GM18520 (cell line): ENCODE measurements around the gene PLPPR1.
"Not testable (repeated sequence)": the region's sequence is repeated elsewhere in the genome, so short reads cannot be mapped to it uniquely, and the experiment has no call there.

ENCODE experiments used
- ATAC-seq: cut with Tn5 transposase; IDR thresholded peaks from one replicate; pipeline ENCODE4 v1.9.1; 2021; ENCODE audit not compliant: unreplicated experiment

The PLPPR1 gene

DNA sequence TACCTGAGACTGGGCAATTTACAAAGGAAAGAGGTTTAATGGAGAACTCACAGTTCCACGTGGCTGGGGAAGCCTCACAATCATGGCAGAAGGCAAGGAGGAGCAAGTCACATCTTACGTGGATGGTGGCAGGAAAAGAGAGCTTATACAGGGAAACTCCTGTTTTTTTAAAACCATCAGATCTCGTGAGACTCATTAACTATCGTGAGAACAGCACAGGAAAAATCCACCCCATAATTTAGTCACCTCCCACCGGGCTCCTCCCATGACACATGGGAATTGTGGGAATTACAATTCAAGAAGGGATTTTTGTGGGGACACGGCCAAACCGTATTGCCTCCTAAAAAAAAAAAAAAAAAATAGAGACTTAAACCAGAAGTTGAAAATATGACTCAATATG lies 11.1 kb downstream of the PLPPR1 start:
- not testable (repeated sequence) for ATAC-seq

DNA sequence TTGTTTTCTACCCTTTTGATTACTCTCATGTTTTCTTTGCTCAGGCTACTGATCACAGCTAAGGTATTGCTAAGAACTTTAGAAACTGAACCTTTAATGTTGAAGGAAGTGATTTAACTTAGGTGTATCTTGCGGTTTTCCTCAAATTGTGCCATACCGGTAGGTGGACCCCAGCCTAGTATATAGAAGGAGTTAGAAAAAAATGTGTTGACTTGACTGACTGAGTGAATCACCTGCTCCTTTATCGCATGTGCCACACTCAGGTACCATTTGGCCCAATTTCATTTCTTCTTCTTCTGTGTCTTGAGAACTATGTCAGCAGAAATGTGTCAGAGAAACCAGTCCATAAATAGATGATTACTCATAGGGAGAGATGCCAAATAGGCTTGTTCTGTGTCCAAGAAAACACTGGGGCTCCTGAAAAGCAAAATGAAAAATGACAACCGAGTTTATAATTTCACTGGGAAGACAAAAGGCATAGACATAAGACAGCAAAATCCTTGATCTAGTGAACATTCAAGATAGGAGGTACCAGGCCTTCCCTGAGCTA lies 19.4 kb downstream of the PLPPR1 start:
- ATAC-seq: no peak

DNA sequence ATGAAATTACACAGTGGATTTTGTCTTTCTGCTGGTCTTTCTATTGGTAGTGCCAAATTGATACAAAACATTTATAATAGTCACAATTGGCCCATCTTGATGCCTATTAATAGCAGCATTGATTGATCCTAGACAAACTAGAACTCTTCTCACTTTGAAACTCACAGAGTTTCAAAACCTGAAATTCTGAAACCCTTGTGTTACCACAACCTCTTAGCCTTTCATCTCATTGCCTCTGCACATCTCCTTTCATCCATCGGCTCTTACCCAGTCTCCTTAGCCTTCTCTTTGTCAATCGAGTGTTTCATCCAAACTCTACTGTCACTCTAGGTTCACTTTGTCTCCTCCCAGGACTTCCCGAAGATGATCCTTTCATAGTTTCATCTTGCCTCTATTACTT lies 22.1 kb downstream of the PLPPR1 start:
- ATAC-seq: no peak

DNA sequence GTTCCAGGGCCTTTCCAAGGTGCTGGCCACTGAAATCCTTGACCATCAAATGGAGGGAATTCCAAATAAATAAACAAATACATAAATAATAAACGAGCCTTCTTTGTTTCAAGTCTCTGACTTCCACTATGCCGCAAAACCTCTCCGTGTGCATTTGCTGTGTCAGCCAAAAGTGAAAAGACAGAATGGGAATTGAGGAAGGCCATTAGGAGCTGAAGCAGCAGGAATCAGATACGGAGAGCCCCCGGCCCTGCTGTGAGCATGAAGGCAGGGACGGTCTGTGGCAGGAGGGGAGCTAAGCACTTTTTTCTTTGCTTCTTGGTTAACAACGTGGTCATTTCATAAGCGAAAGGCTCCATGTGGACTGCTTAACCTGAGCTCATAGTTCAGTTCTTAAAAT lies 26.1 kb downstream of the PLPPR1 start:
- no peak for ATAC-seq

DNA sequence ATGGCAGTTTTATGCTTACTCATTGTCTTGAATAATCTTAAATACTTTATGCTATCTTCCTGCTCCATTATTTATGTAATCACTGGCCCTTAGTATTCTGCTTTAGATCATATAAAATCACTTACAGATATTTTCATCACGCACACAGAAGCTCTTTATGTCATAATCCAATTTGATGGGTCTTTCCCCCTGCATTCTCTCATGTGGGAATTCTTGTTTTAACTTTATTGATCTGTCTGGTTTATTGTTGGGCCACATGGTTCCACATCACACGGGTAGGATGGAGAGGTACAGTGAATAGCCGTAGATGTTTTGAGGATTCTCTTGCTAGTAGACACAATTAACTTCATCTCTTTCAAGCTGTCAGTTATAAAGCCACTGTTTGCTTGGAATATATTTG lies 27.0 kb downstream of the PLPPR1 start:
- no peak for ATAC-seq

DNA sequence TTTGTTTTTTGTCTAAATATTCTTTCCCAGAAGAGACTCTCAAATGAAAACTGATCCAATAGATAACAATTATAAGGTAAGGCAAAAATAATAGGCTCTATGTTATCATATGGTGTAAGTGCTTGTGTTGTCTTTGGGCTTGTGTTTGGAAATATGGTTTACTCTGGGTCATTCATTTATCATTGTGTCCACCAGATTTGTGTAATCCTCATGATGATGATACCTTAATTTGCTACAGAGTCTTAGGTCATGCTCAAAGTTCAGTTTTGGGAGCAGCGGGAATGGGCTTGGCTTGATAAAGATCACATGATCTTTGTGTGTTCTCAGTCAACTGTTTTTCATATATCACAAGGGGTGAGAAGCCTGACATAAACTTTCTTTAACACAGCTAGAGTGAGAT lies 34.2 kb downstream of the PLPPR1 start:
- ATAC-seq: no peak

DNA sequence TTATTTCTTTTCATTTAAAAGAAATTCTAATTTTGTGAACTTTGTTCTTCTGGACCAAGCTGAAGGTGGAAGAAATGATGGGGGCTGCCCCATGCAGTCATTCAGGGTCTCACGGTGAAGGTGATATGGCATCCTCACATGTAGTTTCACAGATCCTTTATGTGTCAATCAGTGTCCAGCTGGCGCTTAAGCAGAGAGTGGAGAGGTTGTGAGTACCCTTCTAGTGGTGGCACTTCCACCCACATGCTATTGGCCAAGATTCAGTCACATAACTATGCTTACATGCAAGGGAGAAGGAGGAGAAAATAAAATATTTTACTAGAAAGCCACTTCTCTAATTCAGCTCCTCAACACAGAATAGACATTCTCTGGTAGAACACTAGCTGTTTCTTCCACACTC lies 34.7 kb downstream of the PLPPR1 start:
- no peak for ATAC-seq

DNA sequence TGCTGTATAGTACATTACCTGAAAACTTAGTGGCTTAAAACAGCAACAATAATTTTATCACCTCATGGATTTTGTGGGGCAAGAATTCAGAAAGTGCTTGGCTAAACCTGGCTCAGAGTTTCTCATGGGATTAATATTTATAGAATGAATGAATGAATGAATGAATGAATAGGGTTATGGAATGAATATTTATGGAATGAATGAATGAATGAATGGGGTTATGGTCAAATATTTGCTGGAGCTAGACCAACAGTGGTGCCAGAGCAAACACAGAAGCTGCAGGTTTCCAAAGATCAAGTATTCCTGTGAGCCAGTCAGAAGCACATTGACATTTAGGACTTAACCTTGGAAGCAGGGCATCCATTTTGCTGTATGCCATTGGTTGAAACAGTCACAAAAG lies 35.7 kb downstream of the PLPPR1 start:
- no peak for ATAC-seq

DNA sequence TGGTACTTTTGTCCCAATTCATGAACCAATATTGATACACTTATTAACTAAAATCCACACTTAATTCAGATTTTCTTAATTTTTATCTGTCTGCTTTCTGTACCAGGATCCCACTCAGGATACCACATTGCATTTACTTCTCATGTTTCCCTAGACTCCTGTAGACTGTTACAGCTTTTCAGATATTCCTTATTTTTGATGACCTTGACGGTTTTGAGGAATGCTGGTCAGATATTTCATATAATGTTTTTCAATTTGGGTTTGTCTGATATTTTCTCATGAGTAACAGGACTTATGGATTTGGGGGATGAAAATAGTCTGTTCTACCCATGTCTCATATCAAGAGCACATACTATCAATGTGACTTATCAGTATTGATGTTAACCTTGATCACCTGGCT lies 37.4 kb downstream of the PLPPR1 start:
- no peak for ATAC-seq

DNA sequence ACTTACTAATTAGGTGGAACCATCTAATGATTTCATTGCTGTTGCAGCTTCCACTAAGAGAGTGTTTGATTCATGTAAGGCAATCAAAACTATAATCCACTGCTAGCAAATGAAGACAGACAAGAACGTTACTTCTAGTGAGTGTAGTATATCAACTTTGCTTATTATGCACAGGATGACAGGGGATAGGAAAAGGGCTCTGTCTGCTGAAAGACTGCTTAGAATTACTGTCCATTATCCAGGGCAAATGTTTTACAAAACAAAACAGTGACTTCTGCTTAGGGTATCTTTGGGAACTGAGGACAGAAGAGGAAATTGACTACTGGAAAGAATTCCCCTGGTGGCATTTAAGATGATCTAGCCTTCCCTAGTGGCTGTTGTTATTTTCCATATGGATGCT lies 40.2 kb downstream of the PLPPR1 start:
- ATAC-seq: no peak

DNA sequence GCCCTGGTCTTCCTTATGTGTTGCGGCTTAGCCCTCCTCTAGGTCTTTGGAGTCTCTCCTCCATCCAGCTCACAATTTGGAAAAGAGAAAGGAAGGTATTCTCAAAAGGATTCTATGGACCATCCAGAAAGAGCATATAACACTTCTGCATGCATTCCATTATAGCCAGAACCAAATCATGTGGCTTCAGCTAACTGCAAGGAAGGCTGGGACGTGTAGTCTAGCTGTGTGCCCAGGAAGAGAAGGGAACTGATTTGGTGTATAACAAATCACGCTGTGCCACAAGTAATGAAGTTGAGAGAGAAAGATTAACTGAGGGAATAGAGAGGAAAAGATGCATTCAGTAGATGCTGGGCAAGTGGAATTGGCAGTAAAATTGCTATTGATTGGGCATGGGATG lies 43.7 kb downstream of the PLPPR1 start:
- no peak for ATAC-seq

DNA sequence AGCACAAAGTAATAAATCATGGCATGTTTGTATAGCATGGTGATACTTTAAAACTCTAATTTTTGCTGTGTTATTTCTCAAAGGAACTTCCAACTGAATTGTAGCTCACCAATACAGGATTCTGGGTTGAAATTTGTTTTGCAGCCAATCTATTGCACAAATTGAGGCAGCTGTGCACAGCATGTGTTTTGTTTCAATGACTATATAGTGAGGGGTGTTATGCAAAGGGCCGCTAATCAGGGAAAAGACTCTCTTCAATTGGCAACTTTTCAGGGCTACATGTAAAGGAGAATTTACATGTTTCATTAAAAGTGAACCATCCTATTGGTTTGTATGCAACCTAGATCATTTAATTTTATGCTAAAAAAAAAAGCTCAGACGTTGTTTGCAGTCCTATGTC lies 44.6 kb downstream of the PLPPR1 start:
- no peak for ATAC-seq

DNA sequence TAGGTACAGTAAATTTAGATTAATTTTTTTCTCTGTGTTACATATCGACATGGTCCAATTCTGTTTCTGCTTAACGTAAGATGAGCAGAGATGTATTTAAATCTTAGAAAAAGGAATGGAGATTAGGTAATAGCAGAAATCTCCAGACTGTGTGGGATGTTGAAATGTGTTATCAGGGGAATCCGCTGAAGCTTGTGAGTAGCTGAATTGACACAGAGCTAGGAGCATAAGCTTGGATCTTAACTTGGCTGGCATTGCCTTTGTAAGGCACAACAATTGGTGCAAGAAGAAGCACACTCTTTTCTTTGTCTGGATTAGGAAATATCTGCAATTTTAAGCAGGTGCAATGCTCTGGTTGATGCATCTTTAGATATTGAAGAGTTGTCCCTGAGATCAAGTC lies 53.1 kb downstream of the PLPPR1 start:
- ATAC-seq: no peak

DNA sequence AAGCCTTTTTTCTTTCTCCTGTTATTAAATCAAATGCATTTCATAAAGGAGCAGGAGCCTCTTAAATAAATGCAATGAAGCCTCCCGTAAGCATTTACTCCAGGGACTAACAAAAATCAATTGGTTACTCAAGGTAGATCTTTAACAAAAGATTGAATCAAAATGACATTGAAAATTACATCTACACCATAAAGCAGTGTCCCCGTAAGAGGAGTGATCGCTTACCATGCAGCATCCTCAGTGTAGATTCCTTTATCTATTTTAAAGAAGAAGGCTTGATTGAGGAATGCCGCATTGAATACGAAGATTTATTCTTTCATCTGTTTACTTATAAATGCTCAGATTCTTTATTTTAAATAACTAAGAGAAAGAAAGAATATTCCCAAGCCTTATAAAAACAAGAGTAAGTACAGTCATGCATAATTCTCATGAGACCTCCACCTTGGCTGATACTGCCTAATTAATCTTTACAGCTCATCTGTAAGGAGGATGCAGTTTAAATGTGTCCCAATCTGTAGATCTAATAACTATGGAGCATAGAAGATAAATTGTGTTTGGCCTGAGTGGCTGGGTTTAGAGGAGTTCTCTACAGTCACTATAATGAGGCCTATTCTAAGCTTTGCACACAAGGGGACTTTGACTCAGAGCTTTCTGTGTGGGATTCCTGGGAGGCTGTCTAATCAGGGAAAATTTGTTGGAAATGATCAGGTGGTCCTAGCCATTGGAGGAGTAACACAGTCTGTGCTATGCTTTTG lies 55.1 kb downstream of the PLPPR1 start:
- no peak for ATAC-seq

DNA sequence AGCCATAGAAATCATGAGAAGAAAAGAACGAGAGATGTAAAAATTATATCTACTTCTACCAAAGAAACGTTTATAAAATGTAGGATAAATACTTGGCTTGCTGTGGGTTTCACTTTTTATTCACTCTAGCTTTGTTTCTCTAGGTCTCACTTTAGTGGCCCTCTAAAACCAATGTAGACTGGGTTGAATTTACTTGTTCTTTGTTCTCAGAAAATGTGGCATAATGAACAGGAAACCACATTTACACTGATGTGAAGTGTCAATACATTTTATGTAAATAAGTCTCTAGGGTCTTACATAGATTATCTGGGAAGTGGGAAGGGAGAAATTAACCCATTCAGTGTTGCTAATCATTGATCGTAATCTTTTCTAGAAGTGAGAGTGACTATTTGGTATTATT lies 58.9 kb downstream of the PLPPR1 start:
- no peak for ATAC-seq

DNA sequence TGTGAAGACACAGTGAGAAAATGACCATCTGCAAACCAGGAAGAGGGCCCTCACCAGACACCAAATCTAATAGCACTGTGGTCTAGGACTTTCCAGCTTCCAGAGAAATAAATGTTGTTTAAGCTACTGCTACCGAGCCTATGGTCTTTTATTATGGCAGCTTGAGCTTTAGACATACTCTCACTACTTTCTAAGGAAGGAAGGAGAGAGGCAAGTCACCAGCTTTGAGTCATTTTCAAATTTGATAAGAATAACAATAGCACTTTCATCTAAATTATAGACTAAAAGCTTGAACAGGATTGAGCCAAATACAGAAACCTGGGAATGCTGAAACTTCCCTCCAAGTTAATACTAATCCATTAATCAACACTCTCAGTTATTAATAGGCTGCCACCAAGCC lies 64.4 kb downstream of the PLPPR1 start:
- ATAC-seq: no peak

DNA sequence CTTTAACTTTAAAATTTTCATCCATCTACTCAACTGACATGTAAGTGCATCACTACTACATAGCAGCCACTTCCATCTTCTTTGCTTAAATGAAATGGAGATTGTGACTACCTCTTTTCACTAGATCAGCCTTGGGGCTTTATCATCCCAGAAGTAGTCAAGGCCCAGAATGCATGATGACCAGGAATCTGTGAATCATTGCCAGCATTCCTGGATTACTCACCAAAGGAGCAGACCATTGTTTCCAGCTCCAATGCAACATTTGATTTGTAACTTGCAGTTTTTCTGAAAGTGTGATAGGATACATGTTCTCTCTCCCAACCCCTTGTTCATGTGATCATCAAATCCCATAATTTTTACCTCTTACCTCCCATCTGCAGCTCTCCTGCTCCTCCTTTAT lies 65.1 kb downstream of the PLPPR1 start:
- ATAC-seq: no peak

DNA sequence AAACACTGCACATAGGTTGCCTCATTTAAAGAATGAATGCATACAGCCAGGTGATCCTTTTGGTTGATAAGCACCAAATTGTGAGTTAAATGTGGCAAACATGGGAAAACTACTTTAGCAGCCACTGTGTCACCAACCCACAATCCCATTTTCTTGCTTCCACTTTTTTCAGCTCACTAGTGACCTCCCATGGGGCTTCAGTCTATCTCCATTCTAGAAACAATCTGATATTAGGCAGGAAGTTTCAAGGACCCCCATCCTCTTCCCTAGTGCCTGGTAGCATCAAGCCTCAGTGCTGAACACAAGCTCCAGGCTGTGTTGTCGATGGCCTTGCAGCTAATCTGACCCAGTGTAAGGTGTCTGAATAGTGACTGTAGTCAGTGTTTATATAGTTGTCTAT lies 66.2 kb downstream of the PLPPR1 start:
- ATAC-seq: no peak

DNA sequence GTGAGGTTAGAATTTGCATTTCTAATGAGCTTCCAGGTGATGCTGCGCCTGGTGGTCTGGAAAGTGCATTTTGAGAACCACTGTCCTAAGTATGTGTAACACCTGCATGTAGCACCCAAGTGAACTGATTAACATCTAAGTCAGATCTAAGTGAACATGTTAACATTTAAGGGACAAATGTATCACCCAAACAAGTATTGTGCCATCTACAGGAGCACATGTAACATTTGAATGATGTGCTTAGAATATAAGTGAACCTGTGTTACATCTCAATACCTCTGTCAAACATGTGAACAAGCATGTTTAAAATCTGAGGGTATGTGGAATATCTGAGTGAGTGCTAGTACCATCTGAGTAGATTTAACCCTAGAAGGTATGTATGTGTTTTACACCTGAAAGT lies 68.7 kb downstream of the PLPPR1 start:
- ATAC-seq: no peak

DNA sequence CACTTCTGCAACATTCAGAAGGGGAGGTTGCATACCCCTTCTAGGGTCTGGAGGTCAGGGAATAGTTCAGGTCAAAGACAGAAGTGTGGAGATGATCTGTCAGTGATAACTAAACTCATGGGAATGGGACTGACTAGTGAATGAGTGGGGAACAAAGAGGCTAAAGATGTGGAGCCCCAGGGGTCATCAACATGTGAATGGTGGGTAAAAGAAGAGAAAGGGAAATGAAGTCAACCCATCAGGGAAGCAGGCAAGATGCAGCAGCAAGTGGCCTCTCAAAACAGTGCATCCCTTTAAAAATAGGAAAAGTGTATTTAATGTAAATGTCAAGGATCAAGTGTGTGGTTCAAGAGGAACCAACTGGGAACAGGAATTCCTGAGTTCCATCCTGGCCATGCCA lies 69.9 kb downstream of the PLPPR1 start:
- no peak for ATAC-seq

DNA sequence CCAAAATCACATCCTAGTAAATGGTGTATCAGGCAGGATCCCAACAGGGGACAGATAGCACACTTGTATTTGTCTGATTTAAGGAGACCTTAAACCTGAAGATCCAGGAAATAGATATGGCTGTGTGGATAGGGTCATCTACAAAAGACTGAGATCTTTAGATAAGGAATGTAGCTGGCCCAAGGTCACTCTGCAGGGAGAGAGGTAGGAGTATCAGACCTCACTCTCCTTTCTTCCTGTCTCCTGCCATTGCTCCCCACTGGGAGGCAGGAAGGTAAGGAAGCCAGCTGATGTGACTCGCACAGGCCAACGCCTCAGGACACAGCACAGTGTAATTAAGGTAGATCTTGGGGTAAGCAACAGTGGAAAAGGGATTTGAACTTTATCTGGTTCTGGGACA lies 85.8 kb downstream of the PLPPR1 start:
- ATAC-seq: no peak

DNA sequence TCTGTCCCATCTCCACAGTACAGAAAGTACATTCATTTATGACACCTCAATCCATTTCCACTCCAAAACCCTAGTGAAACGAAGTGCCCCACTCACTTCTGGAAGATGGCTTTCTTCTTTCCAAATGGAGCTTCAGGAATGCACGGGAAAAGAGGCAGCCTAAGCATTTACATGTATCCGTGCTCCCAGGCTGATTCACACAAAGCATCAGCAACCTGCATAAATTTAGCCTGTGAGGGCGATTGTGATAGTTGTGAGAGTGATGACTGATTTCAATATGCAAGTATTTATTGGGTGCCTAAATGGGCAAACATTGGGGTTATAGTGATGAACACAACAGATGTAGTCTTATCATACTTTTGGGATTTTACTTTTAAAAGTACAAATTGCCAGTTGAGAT lies 86.6 kb downstream of the PLPPR1 start:
- no peak for ATAC-seq

DNA sequence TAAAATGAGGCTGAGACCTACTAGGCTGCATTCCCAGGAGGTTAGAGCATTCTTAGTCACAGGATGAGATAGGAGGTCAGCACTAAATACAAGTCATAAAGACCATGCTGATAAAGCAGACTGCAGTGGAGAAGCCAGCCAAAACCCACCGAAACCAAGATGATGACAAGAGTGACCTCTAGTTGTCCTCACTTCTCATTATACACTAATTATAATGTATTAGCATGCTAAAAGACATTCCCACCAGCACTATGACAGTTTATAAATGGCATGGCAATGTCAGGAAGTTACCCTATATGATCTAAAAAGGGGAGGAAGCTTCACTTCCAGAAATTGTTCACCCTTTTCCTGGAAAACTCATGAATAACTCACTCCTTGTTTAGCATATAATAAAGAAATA lies 88.6 kb downstream of the PLPPR1 start:
- no peak for ATAC-seq
